OCI-LY1 (cell line): ENCODE results near the gene SNED1.

ENCODE experiments used
- CTCF ChIP-seq: fragments of 200-600 bp; sonication (generic), shearing (Covaris generic); IDR thresholded peaks from 2 replicates; pipeline ENCODE4 v1.5.1; 2017; ENCODE audit warnings: mild to moderate bottlenecking, antibody characterized with exemption, low read length, moderate library complexity, mixed read lengths
- EZH2 ChIP-seq: fragments of 200-600 bp; sonication (generic), shearing (Covaris generic); IDR thresholded peaks from 2 replicates; pipeline ENCODE4 v1.8.0; 2017; ENCODE audit warnings: borderline replicate concordance, mixed run types, mild to moderate bottlenecking, antibody characterized with exemption, low read length, moderate library complexity, mixed read lengths

DNA sequence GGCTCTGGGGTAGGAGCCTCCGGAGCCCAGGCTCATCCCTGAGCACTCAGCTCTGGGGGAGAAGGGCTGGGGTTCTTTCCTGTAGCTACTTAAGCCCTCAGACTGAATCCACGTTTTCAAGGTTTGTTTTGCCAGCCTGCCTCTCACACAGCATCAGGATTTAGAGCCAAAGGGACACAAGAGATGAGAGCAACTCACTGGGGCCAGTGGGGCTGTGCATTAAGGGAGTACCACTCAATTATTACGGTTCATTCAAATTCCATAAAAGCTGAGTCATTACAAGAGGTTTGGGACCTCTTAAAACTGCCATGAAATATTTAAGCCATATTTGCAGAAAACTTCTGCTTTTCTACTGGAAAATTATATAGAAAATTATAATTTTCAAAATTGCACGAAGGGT is 17.1 kb upstream of the SNED1 start:
- TF ChIP-seq CTCF (no peak), EZH2 (no peak)
